Measurements from ENCODE around the gene ODAD3. TPM values are rescaled to one million over a fixed set of nuclear protein-coding genes. Genes with fewer than 3 reads are reported as not detected.

ODAD3 gene
- 0.15 and 0.39 TPM in 2 replicates for total RNA-seq (2021)
- Bru-seq, nascent RNA = percentile 22 among the genes with signal in this experiment
- BruChase-seq, experiment 1, labeled RNA remaining after a 2-hour chase = percentile 18 among the genes with signal in this experiment
- percentile 22 among the genes with signal in this experiment for BruChase-seq, experiment 2, labeled RNA remaining after a 6-hour chase
- long read RNA-seq = 0 reads

GRCh38 chr19:11435057-11435832 is at the start of gene ODAD3, which contains the start of gene PRKCSH:
Gene ODAD3 (minus strand): TSS chr19:11435121. CDS start chr19:11435016, 105 bp downstream.
Gene PRKCSH (plus strand): TSS chr19:11435635. CDS start chr19:11436118, 483 bp downstream.
- intact Hi-C loops (cut with micrococcal nuclease; ENCODE audit: unreplicated experiment) = loop anchor here (1.0 to 5.0 kb wide), 3 partner anchors 13 to 498 kb away; partner anchors contain the start of gene SWSAP1
- H3F3A ChIP-seq (ENCODE audit: insufficient read depth, low read depth) = peaks cover 9% of the 10 kb centered on the region; the same call in 1 of the 2 replicates
- POLR2A ChIA-PET (ENCODE audit: unreplicated experiment) = interaction anchor here (0.6 to 1.4 kb wide), 7 partner anchors 13 to 1356 kb away, joined by 3 to 9 read pairs (median 5); partner anchors contain the start of genes JUNB, SWSAP1 and TMED1
- no peak for TF ChIP-seq EZH2 (IDR thresholded peaks at IDR 0.05; ENCODE audit: low read depth)
- TF ChIP-seq CTCF (conservative IDR thresholded peaks at IDR 0.05) = peak; percentile 96
- H3K79me2 ChIP-seq (ENCODE audit: low read depth) = peaks cover 24% of the 10 kb centered on the region
- H3K36me3 ChIP-seq (ENCODE audit: low read depth) = peaks cover 11% of the 10 kb centered on the region; the same call in 1 of the 2 replicates
- H3K27ac ChIP-seq = peak within 1 kb of the TSS; percentile 67
- DNase-seq = peak; percentile 99
- no TSS peak for BruUV-seq (replicated peaks)
- peak within 1 kb of the TSS; percentile 76 for H3K4me3 ChIP-seq
- H3K4me2 ChIP-seq = peak within 1 kb of the TSS; percentile 85
- no peaks in the 10 kb centered on the region for H4K20me1 ChIP-seq (ENCODE audit: insufficient read depth)
- peak within 1 kb of the TSS; percentile 91 for H2AFZ ChIP-seq
- no peaks in the 10 kb centered on the region for H3K27me3 ChIP-seq (ENCODE audit: insufficient read depth, low read depth)
- H3K9me2 ChIP-seq (ENCODE audit: insufficient read depth) = no peaks in the 10 kb centered on the region
- CTCF ChIA-PET = interaction anchor here (0.6 to 1.4 kb wide), 3 partner anchors 9 to 141 kb away, joined by 3 to 7 read pairs (median 3); partner anchors contain the start of gene EPOR
- H3K4me1 ChIP-seq (replicated peaks; ENCODE audit: insufficient read depth) = peaks cover 14% of the 10 kb centered on the region
- H3K9me3 ChIP-seq (ENCODE audit: insufficient read depth, low read depth) = no peaks in the 10 kb centered on the region

GRCh38 chr19:11483366-11484111 is 48.6 kb upstream of the ODAD3 start:
- Histone ChIP-seq H3K36me3 (ENCODE audit: low read depth) (no peaks in the 10 kb centered on the region), H3K9me2 (ENCODE audit: insufficient read depth) (no peaks in the 10 kb centered on the region), H2AFZ (no peak overlapping the region), H3K4me2 (no peak overlapping the region), H3K4me3 (no peak overlapping the region), H3K27ac (no peak overlapping the region), H3K79me2 (ENCODE audit: low read depth) (no peaks in the 10 kb centered on the region), H3F3A (ENCODE audit: insufficient read depth, low read depth) (peaks cover 18% of the 10 kb centered on the region; the same call in 1 of the 2 replicates), H3K9me3 (ENCODE audit: insufficient read depth, low read depth) (no peaks in the 10 kb centered on the region), H4K20me1 (ENCODE audit: insufficient read depth) (0 out of 2 replicates have a peak, but pooled peaks cover 3% of the 10 kb centered on the region), H3K27me3 (ENCODE audit: insufficient read depth, low read depth) (no peaks in the 10 kb centered on the region), H3K4me1 (replicated peaks; ENCODE audit: insufficient read depth) (no peaks in the 10 kb centered on the region)
- POLR2A ChIA-PET (ENCODE audit: unreplicated experiment) = no interaction called here
- TF ChIP-seq CTCF (conservative IDR thresholded peaks at IDR 0.05) (no peak), EZH2 (IDR thresholded peaks at IDR 0.05; ENCODE audit: low read depth) (no peak)
- no TSS peak for BruUV-seq (replicated peaks)
- no peak for DNase-seq
- intact Hi-C loops (cut with micrococcal nuclease; ENCODE audit: unreplicated experiment) = loop anchor here (2.0 kb wide), 1 partner anchor 191 kb away; no protein-coding TSS in a partner anchor
- CTCF ChIA-PET = interaction anchor here (0.6 to 1.3 kb wide), 2 partner anchors 109 to 229 kb away, joined by 4 to 6 read pairs; partner anchors contain the start of gene SWSAP1
